ENCODE results near the gene PSMA6. TPM values are rescaled to one million over a fixed set of nuclear protein-coding genes. Genes with fewer than 3 reads are reported as not detected.

PSMA6 gene
- total and polyA plus RNA-seq, 4 donors: 87.5 to 151 (median 98.8) TPM

DNA sequence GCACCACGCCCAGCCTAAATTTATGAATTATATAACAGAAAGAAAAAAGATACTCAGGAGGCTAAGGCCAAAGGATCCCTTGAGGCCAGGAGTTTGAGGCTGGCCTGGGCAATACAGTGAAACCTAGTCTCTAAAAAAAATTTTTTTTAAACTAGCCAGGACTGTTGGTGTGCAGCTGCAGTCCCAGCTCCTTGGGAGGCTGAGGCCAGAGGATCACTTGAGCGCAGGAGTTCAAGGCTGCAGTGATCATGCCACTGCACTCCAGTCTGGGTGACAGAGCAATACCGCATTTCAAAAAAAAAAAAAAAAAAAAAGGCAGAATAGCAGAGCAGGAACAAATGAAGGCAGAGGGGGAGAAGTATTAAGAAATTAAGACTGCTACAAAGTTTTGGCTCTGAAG is 2.6 kb upstream of the PSMA6 start:
- Histone ChIP-seq H3K4me1 (ENCODE audit: control insufficient read depth in 4 of 4, insufficient read depth in 4 of 4, low read length in 3 of 4) (peaks cover 1 to 45% (median 27%) of the 10 kb centered on the region in 4 donors), H3K9ac (ENCODE audit: low read depth in 1 of 2, low read length in 2 of 2) (no peak overlapping the region), H3K4me3 (ENCODE audit: low read depth in 1 of 3, low read length in 3 of 3) (no peak overlapping the region), H3K27ac (ENCODE audit: low read depth in 1 of 2, low read length in 2 of 2) (no peak overlapping the region), H3K9me3 (ENCODE audit: control insufficient read depth in 4 of 4, low read length in 3 of 4) (no peaks in the 10 kb centered on the region), H3K27me3 (ENCODE audit: control insufficient read depth in 4 of 4, insufficient read depth in 4 of 4, low read length in 3 of 4) (no peaks in the 10 kb centered on the region), H3K36me3 (ENCODE audit: control insufficient read depth in 4 of 4, insufficient read depth in 3 of 4, low read depth in 1 of 4, low read length in 3 of 4) (no peaks in the 10 kb centered on the region)
- 97% methylated on average over 3 of the region's 3 CpGs for WGBS
- no peak for DNase-seq (ENCODE audit: low spot score)
- TF ChIP-seq TAF1 (conservative IDR thresholded peaks at IDR 0.05) (no peak), EGR1 (IDR thresholded peaks at IDR 0.05; ENCODE audit: low read depth in 2 of 2) (no peak), RXRA (IDR thresholded peaks at IDR 0.05) (no peak), RAD21 (IDR thresholded peaks at IDR 0.05) (no peak), NR2F2 (IDR thresholded peaks at IDR 0.05) (no peak), YY1 (IDR thresholded peaks at IDR 0.05) (no peak), GABPA (IDR thresholded peaks at IDR 0.05 in 1 of 2, conservative IDR thresholded peaks at IDR 0.05 in 1 of 2) (no peak), HNF4A (conservative IDR thresholded peaks at IDR 0.05) (no peak), JUND (IDR thresholded peaks at IDR 0.05) (no peak), SP1 (IDR thresholded peaks at IDR 0.05) (no peak), FOXA2 (IDR thresholded peaks at IDR 0.05) (no peak), FOXA1 (IDR thresholded peaks at IDR 0.05) (no peak), HNF4G (IDR thresholded peaks at IDR 0.05) (no peak)
- TF ChIP-seq, protein P1, sequence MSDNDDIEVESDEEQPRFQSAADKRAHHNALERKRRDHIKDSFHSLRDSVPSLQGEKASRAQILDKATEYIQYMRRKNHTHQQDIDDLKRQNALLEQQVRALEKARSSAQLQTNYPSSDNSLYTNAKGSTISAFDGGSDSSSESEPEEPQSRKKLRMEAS (IDR thresholded peaks at IDR 0.05): no peak
- TF ChIP-seq, protein P2, sequence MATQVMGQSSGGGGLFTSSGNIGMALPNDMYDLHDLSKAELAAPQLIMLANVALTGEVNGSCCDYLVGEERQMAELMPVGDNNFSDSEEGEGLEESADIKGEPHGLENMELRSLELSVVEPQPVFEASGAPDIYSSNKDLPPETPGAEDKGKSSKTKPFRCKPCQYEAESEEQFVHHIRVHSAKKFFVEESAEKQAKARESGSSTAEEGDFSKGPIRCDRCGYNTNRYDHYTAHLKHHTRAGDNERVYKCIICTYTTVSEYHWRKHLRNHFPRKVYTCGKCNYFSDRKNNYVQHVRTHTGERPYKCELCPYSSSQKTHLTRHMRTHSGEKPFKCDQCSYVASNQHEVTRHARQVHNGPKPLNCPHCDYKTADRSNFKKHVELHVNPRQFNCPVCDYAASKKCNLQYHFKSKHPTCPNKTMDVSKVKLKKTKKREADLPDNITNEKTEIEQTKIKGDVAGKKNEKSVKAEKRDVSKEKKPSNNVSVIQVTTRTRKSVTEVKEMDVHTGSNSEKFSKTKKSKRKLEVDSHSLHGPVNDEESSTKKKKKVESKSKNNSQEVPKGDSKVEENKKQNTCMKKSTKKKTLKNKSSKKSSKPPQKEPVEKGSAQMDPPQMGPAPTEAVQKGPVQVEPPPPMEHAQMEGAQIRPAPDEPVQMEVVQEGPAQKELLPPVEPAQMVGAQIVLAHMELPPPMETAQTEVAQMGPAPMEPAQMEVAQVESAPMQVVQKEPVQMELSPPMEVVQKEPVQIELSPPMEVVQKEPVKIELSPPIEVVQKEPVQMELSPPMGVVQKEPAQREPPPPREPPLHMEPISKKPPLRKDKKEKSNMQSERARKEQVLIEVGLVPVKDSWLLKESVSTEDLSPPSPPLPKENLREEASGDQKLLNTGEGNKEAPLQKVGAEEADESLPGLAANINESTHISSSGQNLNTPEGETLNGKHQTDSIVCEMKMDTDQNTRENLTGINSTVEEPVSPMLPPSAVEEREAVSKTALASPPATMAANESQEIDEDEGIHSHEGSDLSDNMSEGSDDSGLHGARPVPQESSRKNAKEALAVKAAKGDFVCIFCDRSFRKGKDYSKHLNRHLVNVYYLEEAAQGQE (IDR thresholded peaks at IDR 0.05): no peak
- TF ChIP-seq, protein P3, sequence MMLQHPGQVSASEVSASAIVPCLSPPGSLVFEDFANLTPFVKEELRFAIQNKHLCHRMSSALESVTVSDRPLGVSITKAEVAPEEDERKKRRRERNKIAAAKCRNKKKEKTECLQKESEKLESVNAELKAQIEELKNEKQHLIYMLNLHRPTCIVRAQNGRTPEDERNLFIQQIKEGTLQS (IDR thresholded peaks at IDR 0.05): no peak
- TF ChIP-seq, protein P4, sequence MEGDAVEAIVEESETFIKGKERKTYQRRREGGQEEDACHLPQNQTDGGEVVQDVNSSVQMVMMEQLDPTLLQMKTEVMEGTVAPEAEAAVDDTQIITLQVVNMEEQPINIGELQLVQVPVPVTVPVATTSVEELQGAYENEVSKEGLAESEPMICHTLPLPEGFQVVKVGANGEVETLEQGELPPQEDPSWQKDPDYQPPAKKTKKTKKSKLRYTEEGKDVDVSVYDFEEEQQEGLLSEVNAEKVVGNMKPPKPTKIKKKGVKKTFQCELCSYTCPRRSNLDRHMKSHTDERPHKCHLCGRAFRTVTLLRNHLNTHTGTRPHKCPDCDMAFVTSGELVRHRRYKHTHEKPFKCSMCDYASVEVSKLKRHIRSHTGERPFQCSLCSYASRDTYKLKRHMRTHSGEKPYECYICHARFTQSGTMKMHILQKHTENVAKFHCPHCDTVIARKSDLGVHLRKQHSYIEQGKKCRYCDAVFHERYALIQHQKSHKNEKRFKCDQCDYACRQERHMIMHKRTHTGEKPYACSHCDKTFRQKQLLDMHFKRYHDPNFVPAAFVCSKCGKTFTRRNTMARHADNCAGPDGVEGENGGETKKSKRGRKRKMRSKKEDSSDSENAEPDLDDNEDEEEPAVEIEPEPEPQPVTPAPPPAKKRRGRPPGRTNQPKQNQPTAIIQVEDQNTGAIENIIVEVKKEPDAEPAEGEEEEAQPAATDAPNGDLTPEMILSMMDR (IDR thresholded peaks at IDR 0.05; ENCODE audit: low read depth, low read length, missing input control): no peak
- TF ChIP-seq, protein P5, sequence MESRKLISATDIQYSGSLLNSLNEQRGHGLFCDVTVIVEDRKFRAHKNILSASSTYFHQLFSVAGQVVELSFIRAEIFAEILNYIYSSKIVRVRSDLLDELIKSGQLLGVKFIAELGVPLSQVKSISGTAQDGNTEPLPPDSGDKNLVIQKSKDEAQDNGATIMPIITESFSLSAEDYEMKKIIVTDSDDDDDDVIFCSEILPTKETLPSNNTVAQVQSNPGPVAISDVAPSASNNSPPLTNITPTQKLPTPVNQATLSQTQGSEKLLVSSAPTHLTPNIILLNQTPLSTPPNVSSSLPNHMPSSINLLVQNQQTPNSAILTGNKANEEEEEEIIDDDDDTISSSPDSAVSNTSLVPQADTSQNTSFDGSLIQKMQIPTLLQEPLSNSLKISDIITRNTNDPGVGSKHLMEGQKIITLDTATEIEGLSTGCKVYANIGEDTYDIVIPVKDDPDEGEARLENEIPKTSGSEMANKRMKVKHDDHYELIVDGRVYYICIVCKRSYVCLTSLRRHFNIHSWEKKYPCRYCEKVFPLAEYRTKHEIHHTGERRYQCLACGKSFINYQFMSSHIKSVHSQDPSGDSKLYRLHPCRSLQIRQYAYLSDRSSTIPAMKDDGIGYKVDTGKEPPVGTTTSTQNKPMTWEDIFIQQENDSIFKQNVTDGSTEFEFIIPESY (IDR thresholded peaks at IDR 0.05): no peak
